ENCODE results near the gene NELFCD. TPM values are rescaled to one million over a fixed set of nuclear protein-coding genes. Genes with fewer than 3 reads are reported as not detected.

NELFCD gene
- polyA plus RNA-seq, 1 donor from 2014 or later, result 88.7 TPM

DNA sequence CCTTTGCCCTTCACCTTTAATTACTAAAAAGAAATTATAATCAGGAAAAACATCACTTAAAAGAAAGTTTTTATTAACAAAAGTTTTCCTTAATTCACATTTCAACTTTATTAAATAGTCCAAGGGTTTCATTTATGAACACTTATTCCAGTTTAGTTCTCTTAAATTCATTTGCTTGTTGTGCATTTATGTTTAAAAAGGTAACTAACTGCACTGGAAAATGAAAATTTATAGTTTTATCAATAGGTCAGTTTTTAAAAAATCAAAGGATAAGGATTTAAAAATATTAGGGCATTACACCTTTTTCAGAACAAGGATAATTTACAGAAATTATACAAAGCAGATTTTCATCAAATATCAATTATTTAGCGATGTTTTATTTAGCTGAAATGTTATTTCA lies 52.0 kb downstream of the NELFCD start:
- Histone ChIP-seq H3K4me3 (ENCODE audit: low read length) (peak overlapping the region; percentile 84), H3K9ac (ENCODE audit: low read length) (peak overlapping the region; percentile 63), H3K79me2 (replicated peaks; ENCODE audit: insufficient read depth, low read length) (peaks cover 30% of the 10 kb centered on the region), H3K27ac (ENCODE audit: low read length) (no peak overlapping the region), H4K20me1 (ENCODE audit: insufficient read depth) (no peaks in the 10 kb centered on the region), H3K9me3 (ENCODE audit: low read length) (no peaks in the 10 kb centered on the region), H3F3A (ENCODE audit: insufficient read depth, low read length, poor library complexity, severe bottlenecking) (no peaks in the 10 kb centered on the region), H2AFZ (ENCODE audit: low read depth, low read length) (no peak overlapping the region), H3K4me2 (ENCODE audit: low read length) (peak overlapping the region; percentile 50), H3K36me3 (ENCODE audit: insufficient read depth, low read length) (peaks cover 9% of the 10 kb centered on the region), H3K27me3 (ENCODE audit: insufficient read depth, low read depth, low read length) (no peaks in the 10 kb centered on the region), H3K9me2 (ENCODE audit: insufficient read depth, low read length) (no peaks in the 10 kb centered on the region)
- TF ChIP-seq MXI1 (conservative IDR thresholded peaks at IDR 0.05; ENCODE audit: poor library complexity, severe bottlenecking) (no peak), RAD21 (conservative IDR thresholded peaks at IDR 0.05) (no peak), POLR2AphosphoS5 (IDR thresholded peaks at IDR 0.05) (no peak), TAF1 (IDR thresholded peaks at IDR 0.05; ENCODE audit: low read depth) (no peak), EP300 (conservative IDR thresholded peaks at IDR 0.05; ENCODE audit: poor library complexity, severe bottlenecking) (no peak), EZH2 (IDR thresholded peaks at IDR 0.05; ENCODE audit: borderline replicate concordance, insufficient read depth, low read length, poor library complexity, severe bottlenecking) (no peak), SMC3 (conservative IDR thresholded peaks at IDR 0.05; ENCODE audit: poor library complexity) (no peak)
- TF ChIP-seq, protein P1, sequence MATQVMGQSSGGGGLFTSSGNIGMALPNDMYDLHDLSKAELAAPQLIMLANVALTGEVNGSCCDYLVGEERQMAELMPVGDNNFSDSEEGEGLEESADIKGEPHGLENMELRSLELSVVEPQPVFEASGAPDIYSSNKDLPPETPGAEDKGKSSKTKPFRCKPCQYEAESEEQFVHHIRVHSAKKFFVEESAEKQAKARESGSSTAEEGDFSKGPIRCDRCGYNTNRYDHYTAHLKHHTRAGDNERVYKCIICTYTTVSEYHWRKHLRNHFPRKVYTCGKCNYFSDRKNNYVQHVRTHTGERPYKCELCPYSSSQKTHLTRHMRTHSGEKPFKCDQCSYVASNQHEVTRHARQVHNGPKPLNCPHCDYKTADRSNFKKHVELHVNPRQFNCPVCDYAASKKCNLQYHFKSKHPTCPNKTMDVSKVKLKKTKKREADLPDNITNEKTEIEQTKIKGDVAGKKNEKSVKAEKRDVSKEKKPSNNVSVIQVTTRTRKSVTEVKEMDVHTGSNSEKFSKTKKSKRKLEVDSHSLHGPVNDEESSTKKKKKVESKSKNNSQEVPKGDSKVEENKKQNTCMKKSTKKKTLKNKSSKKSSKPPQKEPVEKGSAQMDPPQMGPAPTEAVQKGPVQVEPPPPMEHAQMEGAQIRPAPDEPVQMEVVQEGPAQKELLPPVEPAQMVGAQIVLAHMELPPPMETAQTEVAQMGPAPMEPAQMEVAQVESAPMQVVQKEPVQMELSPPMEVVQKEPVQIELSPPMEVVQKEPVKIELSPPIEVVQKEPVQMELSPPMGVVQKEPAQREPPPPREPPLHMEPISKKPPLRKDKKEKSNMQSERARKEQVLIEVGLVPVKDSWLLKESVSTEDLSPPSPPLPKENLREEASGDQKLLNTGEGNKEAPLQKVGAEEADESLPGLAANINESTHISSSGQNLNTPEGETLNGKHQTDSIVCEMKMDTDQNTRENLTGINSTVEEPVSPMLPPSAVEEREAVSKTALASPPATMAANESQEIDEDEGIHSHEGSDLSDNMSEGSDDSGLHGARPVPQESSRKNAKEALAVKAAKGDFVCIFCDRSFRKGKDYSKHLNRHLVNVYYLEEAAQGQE (IDR thresholded peaks at IDR 0.05; ENCODE audit: borderline replicate concordance), result no peak
- TF ChIP-seq, protein P2, sequence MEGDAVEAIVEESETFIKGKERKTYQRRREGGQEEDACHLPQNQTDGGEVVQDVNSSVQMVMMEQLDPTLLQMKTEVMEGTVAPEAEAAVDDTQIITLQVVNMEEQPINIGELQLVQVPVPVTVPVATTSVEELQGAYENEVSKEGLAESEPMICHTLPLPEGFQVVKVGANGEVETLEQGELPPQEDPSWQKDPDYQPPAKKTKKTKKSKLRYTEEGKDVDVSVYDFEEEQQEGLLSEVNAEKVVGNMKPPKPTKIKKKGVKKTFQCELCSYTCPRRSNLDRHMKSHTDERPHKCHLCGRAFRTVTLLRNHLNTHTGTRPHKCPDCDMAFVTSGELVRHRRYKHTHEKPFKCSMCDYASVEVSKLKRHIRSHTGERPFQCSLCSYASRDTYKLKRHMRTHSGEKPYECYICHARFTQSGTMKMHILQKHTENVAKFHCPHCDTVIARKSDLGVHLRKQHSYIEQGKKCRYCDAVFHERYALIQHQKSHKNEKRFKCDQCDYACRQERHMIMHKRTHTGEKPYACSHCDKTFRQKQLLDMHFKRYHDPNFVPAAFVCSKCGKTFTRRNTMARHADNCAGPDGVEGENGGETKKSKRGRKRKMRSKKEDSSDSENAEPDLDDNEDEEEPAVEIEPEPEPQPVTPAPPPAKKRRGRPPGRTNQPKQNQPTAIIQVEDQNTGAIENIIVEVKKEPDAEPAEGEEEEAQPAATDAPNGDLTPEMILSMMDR (IDR thresholded peaks at IDR 0.05; ENCODE audit: poor library complexity, severe bottlenecking), result no peak

DNA sequence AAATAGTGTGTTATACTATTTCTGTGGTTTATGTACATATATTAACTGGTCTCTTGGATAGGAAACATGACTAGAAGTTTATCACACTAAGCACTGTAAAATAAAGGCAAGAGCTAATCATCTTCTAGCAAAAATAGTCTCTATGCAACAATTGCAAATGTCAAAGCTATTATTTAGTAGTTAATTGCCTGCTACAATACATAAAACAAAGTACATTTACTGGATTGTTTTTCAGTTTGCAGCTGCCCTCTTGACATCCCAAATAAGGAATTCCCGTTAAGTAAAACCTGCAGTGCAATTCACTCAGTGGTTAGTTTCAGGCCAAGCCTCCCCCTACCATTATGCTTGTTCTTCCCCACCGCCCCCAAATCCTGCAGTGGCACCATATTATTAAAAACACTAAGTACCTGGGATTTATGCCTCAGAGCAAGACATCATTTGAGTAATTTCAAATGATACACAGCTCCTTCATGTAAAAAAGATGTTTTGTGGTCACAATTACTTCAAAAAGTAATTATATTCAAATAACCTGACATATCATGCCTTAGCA lies 52.6 kb downstream of the NELFCD start:
- Histone ChIP-seq H3K36me3 (ENCODE audit: insufficient read depth, low read length) (peaks cover 9% of the 10 kb centered on the region), H3K4me2 (ENCODE audit: low read length) (no peak overlapping the region), H3K27me3 (ENCODE audit: insufficient read depth, low read depth, low read length) (no peaks in the 10 kb centered on the region), H3K9me3 (ENCODE audit: low read length) (no peaks in the 10 kb centered on the region), H3K27ac (ENCODE audit: low read length) (no peak overlapping the region), H4K20me1 (ENCODE audit: insufficient read depth) (no peaks in the 10 kb centered on the region), H3K4me3 (ENCODE audit: low read length) (no peak overlapping the region), H2AFZ (ENCODE audit: low read depth, low read length) (no peak overlapping the region), H3K9ac (ENCODE audit: low read length) (no peak overlapping the region), H3F3A (ENCODE audit: insufficient read depth, low read length, poor library complexity, severe bottlenecking) (no peaks in the 10 kb centered on the region), H3K79me2 (replicated peaks; ENCODE audit: insufficient read depth, low read length) (peaks cover 24% of the 10 kb centered on the region), H3K9me2 (ENCODE audit: insufficient read depth, low read length) (no peaks in the 10 kb centered on the region)
- no peak for TF ChIP-seq SMC3 (conservative IDR thresholded peaks at IDR 0.05; ENCODE audit: poor library complexity)
- no peak for TF ChIP-seq MXI1 (conservative IDR thresholded peaks at IDR 0.05; ENCODE audit: poor library complexity, severe bottlenecking)
- no peak for TF ChIP-seq EZH2 (IDR thresholded peaks at IDR 0.05; ENCODE audit: borderline replicate concordance, insufficient read depth, low read length, poor library complexity, severe bottlenecking)
- TF ChIP-seq EP300 (conservative IDR thresholded peaks at IDR 0.05; ENCODE audit: poor library complexity, severe bottlenecking), result no peak
- no peak for TF ChIP-seq TAF1 (IDR thresholded peaks at IDR 0.05; ENCODE audit: low read depth)
